GM21737 (cell line): ENCODE results near the gene ROR1.
A peak's percentile ranks its signal among the peaks of the same experiment; 100 is the strongest.

Experiments used
- ATAC-seq: cut with Tn5 transposase; IDR thresholded peaks from one replicate; pipeline ENCODE4 v1.9.1; 2021; ENCODE audit warnings: mild to moderate bottlenecking, moderate library complexity; ENCODE audit not compliant: unreplicated experiment

ROR1 gene

DNA sequence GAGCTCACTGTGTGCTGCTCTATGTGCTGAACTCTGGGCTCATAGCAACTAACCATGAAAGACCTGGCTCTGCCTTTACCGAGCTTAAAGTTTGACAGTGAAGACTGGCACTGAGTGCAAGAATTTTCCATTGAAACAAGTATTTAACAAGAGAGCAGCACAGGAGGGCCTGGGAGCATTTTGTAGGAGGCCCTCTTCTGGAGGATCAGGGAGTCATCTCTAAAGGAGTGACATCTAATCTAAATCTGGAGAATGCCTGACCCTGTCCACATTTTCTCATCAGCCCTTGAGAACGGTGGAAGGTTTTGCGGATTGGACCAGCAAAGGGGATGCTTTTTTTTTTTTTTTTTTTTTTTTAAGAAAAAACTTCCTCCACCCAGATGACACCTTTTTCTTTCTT lies 150.8 kb downstream of the ROR1 start:
- no peak for ATAC-seq

DNA sequence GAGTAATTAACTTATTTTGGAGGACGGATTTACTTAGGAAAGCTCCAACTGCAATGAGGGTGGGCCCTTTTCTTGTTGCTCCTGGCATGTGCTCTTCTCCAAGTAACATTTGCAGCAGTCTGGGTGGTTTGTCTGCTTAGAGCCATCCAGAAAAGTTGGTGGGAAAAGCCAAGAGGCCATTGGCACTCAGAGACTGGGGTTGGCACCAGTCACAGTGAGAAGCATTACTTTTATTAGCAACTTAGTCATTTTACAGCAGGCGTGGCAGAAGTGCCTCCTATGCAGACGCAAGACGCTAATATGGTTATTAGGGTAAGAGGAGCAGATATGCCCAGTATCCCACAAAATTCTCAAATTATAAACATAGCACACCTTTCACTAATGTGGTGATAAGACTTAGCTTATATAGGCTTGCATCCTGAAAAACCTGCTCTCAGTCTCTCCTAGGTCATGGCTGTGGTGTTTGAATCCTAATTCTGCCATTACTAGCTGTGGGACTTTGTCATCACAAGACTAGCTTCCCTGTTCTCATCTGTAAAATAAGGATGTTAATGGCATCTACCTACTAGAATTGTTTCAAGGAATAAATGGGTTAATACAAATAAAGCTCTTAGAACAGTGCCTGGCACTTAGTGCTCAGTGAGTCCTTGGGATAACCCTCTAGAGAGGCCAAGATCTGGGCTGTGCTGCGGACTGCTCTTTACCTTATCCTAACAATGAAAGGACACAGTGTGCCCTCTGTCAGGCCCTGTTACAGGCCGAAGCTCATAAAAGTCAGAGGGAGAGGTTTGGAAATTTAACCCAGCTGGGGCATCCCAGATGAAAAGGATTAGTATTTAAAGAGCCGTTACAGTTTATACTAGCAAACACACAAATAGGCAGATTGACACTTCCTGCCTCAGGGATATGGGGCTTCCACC lies 154.6 kb downstream of the ROR1 start:
- ATAC-seq: no peak

GRCh38 chr1:63929106-63929478 lies 155.3 kb downstream of the ROR1 start:
- no peak for ATAC-seq

GRCh38 chr1:63931468-63931867 lies 157.7 kb downstream of the ROR1 start:
- ATAC-seq: no peak

- no peak for ATAC-seq
Measured at GRCh38 chr1:63934697-63935096, 160.9 kb downstream of the ROR1 start.

DNA sequence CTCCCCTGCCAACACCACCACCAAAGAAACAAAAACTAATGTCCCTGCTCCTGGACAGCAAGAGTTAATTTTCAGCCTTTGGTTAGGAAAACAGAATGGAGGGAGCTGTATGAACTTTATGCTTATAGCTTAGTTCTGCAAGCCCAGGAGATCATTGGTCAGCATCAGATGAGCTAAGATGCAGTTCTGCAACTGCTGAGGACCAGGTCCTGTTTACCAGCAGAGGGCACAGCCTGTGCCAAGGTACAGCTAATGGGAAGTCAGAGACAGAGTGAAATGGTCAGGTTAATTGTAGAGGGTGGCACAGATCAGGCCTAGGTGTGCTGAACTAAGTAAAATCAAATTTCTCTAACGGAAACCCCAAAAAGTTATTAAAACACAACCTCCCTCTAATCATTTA lies 161.3 kb downstream of the ROR1 start:
- peak; percentile 54 for ATAC-seq

- ATAC-seq: peak; percentile 69
Measured at GRCh38 chr1:63935553-63935952, 161.7 kb downstream of the ROR1 start.

- no peak for ATAC-seq
Measured at GRCh38 chr1:63936276-63936675, 162.5 kb downstream of the ROR1 start.

- ATAC-seq: no peak
Measured at GRCh38 chr1:63936801-63937200, 163.0 kb downstream of the ROR1 start.

- ATAC-seq: peak; percentile 52
Measured at GRCh38 chr1:63937461-63938022, 163.7 kb downstream of the ROR1 start.

- no peak for ATAC-seq
Measured at GRCh38 chr1:63940440-63940839, 166.6 kb downstream of the ROR1 start.

DNA sequence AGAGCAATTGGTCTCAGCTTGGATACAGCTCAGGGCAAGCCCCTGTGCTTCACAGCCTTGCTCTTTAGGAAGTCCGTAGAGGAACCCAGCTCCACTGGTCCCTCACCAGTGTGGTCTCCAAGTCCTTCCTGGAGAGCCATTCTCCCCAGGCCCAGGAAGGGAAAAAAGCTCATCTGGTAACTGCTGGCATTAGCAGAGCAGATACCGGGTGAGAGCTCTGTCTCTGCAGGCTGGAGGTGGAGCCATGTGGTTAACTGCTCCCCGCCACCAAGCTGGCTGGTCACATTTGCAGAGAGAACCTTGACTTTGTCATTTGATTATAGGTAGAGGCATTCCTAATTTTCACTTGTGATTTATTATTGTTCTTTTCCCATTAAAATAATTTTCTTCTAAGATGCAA lies 169.6 kb downstream of the ROR1 start:
- ATAC-seq: no peak

GRCh38 chr1:63945943-63946342 lies 172.1 kb downstream of the ROR1 start:
- no peak for ATAC-seq

GRCh38 chr1:63946866-63947491 lies 173.2 kb downstream of the ROR1 start:
- no peak for ATAC-seq

- no peak for ATAC-seq
Measured at GRCh38 chr1:63947904-63948303, 174.1 kb downstream of the ROR1 start.

GRCh38 chr1:63950023-63950422 lies 176.2 kb downstream of the ROR1 start:
- no peak for ATAC-seq

- no peak for ATAC-seq
Measured at GRCh38 chr1:63951059-63951946, 177.5 kb downstream of the ROR1 start.

DNA sequence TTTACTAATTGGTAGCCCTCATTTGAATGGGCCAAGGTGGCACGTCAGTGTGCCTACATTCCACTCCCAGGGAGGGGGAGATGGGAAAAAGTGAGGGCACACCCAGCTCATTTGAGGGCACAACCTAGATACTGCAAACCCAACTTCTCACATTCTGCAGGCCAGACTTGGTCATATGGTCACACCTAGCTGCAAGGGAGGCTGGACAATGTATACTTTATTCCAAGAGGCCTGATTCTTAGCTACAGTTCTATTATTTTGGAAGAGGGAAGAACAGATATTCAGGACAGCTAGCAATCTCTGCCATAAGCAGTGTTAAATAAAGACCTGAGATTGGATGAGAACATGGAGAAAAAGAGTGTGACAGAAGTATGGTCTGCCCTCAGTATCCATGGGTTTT lies 180.4 kb downstream of the ROR1 start:
- ATAC-seq: no peak

DNA sequence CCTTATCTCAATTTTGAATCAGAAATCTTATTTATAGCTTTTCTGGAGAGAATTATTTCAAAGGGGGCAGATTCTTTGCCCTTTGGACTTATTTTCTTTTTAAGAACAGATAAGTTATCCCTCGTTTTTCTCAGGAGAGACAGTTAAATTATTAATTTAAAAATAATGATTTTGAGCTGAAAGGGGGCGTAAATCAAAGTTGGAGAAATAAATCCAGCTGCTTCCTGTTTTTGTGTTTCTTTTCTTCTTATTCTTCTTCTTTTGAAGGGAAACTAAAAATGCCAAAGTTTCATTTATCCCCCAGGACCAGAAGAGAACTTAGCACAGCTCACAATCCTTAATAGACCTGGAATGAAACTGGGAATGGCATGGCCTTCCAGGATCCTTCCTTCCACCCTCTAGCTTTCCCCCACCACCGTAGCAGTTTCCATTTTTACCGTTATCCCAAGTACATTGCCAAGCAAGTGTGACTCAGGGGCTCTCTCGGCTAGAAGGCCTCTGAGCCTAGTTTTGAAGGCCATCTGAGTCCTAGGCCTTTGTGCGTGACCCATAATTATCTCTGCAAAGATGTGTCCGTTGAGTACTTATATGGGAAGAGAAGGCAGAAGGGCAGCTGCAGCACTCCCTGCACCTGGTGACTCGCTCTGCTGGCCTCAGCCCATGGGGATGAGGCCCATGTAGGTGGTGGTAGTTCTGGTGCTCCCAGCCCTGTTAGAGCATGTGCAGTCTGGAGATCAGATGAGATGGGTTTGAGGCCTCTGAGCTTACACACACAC lies 181.7 kb downstream of the ROR1 start:
- ATAC-seq: no peak

GRCh38 chr1:63958556-63958955 lies 184.7 kb downstream of the ROR1 start:
- no peak for ATAC-seq
